ENCODE measurements around the gene SFSWAP.
"Not testable (repeated sequence)": the region's sequence is repeated elsewhere in the genome, so short reads cannot be mapped to it uniquely, and the experiment has no call there.

DNA sequence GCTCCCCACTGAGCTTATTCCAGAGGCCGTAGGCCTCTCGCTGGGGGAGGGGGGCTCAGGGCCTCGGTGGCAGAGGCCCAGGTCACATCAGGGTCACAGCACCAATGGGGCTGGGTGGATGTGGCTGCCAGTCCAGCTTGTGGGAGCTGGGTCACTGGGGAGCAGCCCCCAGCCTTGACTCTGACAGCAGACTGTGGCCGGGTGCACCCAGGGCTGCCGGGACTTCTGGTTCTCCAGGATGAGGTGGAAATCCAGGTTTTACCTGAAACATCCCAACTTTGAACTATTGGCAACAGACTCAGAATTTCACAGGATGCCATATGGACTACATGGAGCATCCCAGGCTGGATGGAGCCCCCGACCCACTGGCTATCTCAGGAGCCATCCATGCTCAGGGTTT lies 33.8 kb upstream of the SFSWAP start:
- TF ChIP-seq, protein P1, sequence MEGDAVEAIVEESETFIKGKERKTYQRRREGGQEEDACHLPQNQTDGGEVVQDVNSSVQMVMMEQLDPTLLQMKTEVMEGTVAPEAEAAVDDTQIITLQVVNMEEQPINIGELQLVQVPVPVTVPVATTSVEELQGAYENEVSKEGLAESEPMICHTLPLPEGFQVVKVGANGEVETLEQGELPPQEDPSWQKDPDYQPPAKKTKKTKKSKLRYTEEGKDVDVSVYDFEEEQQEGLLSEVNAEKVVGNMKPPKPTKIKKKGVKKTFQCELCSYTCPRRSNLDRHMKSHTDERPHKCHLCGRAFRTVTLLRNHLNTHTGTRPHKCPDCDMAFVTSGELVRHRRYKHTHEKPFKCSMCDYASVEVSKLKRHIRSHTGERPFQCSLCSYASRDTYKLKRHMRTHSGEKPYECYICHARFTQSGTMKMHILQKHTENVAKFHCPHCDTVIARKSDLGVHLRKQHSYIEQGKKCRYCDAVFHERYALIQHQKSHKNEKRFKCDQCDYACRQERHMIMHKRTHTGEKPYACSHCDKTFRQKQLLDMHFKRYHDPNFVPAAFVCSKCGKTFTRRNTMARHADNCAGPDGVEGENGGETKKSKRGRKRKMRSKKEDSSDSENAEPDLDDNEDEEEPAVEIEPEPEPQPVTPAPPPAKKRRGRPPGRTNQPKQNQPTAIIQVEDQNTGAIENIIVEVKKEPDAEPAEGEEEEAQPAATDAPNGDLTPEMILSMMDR (IDR thresholded peaks at IDR 0.05) = not testable (repeated sequence)
- not testable (repeated sequence) for TF ChIP-seq POLR2A (IDR thresholded peaks at IDR 0.05)

Measured in testis (tissue), 2 donors.